SK-N-MC (cell line): ENCODE data around the gene HBD.

Experiments
- EZH2 ChIP-seq: fragments of 200-600 bp; sonication (generic); IDR thresholded peaks from one replicate; pipeline ENCODE4 v1.6.1; 2017; ENCODE audit warnings: antibody characterized with exemption
- POLR2AphosphoS5 ChIP-seq: IDR thresholded peaks from 2 replicates; pipeline ENCODE4 v1.6.1; 2012; ENCODE audit warnings: mild to moderate bottlenecking, low read depth, low read length, borderline replicate concordance

DNA sequence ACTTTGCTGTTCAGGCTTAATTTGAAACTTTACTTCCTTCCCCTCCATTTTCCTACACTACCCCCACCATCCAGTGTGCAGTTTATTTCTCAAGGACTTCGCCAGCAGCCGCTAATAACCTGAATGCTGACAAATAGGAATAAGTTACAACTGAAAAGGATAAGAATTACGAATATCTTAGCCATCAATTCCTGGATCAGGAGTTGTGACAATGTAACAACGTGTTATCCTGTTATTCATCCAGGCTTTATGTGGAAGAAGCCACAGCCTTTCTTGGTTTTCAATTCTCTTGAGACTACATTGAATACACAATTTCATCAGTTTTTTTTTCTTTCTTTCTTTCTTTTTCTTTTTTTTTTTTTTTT, 9.5 kb upstream of the HBD start:
- TF ChIP-seq POLR2AphosphoS5 (no peak), EZH2 (no peak)
